A673 (cell line): ENCODE results near the gene SLC45A1. TPM values are rescaled to one million over a fixed set of nuclear protein-coding genes. Genes with fewer than 3 reads are reported as not detected.

Experiments used
- BruUV-seq: library from RNA; stranded (reverse); fragments of 400-500 nt; replicated peaks from 2 replicates; lab custom pipeline; 2021; lab: Mats Ljungman, UMichigan
- CTCF ChIA-PET: fragments of 300-600 bp; sonication (Branson Sonifier 250); formaldehyde crosslinking; loops from one replicate; lab custom pipeline; 2022; ENCODE audit warnings: antibody characterized with exemption; lab: Charles Lee
- POLR2A ChIA-PET: fragments of 300-600 bp; sonication (Branson Sonifier 250); formaldehyde crosslinking; loops from one replicate; lab custom pipeline; 2022; ENCODE audit warnings: antibody characterized with exemption; ENCODE audit not compliant: low non-redundant PET; lab: Charles Lee
- DNase-seq: peaks from one replicate; pipeline ENCODE4 v3.0.0-alpha.2; 2015; ENCODE audit warnings: low spot score
- H3K27ac ChIP-seq: fragments of 200-600 bp; sonication (generic); 2 replicates; pipeline ENCODE4 v1.5.1; 2016; ENCODE audit warnings: mixed run types, low read depth, mild to moderate bottlenecking, mixed read lengths, antibody characterized with exemption, low read length; ENCODE audit not compliant: poor library complexity, severe bottlenecking
- H3K27me3 ChIP-seq: fragments of 200-600 bp; sonication (generic); replicated peaks from 2 replicates; pipeline ENCODE4 v1.6.1; 2017; ENCODE audit warnings: mixed run types, low read depth, mild to moderate bottlenecking, mixed read lengths, antibody characterized with exemption, low read length; ENCODE audit not compliant: insufficient read depth, poor library complexity
- H3K36me3 ChIP-seq: fragments of 200-600 bp; sonication (generic); 2 replicates; pipeline ENCODE4 v1.6.1; 2016; ENCODE audit warnings: mixed run types, mild to moderate bottlenecking, mixed read lengths, antibody characterized with exemption, low read length; ENCODE audit not compliant: insufficient read depth, poor library complexity, severe bottlenecking
- H3K4me1 ChIP-seq: fragments of 200-600 bp; sonication (generic); 2 replicates; pipeline ENCODE4 v1.6.1; 2017; ENCODE audit warnings: mixed run types, mild to moderate bottlenecking, mixed read lengths, antibody characterized with exemption, low read length; ENCODE audit not compliant: insufficient read depth, poor library complexity, severe bottlenecking
- H3K4me3 ChIP-seq: fragments of 200-600 bp; sonication (generic); 2 replicates; pipeline ENCODE4 v1.5.1; 2016; ENCODE audit warnings: low read depth, mixed run types, mild to moderate bottlenecking, mixed read lengths, low read length; ENCODE audit not compliant: poor library complexity, severe bottlenecking
- H3K9me3 ChIP-seq: fragments of 200-600 bp; sonication (generic); 2 replicates; pipeline ENCODE4 v1.6.1; 2016; ENCODE audit warnings: mixed run types, low read depth, mild to moderate bottlenecking, mixed read lengths, antibody characterized with exemption, low read length; ENCODE audit not compliant: poor library complexity, severe bottlenecking
- EZH2 ChIP-seq: fragments of 200-600 bp; sonication (generic); IDR thresholded peaks from 2 replicates; pipeline ENCODE4 v1.6.1; 2017; ENCODE audit warnings: borderline replicate concordance, low read depth, mild to moderate bottlenecking, mixed read lengths, antibody characterized with exemption, low read length; ENCODE audit not compliant: poor library complexity, severe bottlenecking
- intact Hi-C: fragments of 100-400 bp; cut with micrococcal nuclease; formaldehyde crosslinking; loops from one replicate; pipeline ENCODE4 v1.10.0; 2022; ENCODE audit not compliant: unreplicated experiment
- total RNA-seq: library from RNA; stranded (reverse); gene quantifications from 2 replicates; pipeline ENCODE4 v1.2.3, GENCODE V29; 2021
- TF ChIP-seq, protein P1 (sequence below): fragments of 300-800, 200-600 bp; sonication (generic); conservative IDR thresholded peaks from 2 replicates; pipeline ENCODE4 v1.5.1; 2017; ENCODE audit warnings: low read depth, mild to moderate bottlenecking, antibody characterized with exemption, low read length, moderate library complexity, mixed read lengths

SLC45A1 gene
- total RNA-seq, 1 experiment from 2014 or later: 0.82 TPM

DNA sequence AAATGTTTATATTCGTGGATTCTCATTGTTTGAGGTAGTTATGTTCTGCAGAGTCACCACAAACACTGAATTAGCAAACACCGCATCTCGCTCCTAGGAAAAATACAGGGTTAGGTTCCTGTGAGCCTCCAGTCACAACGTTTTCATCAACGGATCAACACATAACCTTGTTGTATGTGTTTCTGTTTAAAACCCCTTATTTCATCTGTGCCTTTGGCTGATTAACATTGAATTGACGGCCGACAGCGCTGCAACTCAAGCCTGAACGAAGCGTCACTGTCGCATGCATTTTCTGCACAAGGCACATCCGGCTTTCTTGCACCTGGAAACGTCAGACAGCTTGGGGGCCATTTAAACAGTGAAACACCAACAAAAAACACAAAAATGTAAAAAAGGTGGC, 8.4 kb downstream of the SLC45A1 start:
- POLR2A ChIA-PET: no interaction called here
- BruUV-seq: no TSS peak

DNA sequence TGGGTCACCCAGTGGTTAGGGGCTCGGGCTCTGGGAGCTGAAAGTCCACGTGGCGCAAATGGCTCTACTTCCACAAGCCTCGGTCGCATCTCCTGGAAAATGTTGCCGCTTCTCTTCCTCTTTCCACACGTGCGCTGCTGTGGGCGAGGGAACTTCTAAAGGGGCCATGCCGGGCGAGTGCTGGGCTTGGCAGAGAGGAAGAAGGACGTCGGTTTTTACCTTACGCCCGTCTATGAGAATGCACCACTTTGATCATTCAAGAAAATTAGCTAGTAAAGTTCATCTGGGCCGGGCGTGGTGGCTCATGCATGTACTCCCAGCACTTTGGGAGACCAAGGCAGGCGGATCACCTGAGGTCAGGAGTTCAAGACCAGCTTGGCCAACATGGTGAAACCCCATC, 10.4 kb downstream of the SLC45A1 start:
- CTCF ChIA-PET: no interaction called here
- BruUV-seq: no TSS peak
- Histone ChIP-seq H3K4me3 (no peak overlapping the region), H3K9me3 (no peaks in the 10 kb centered on the region), H3K27ac (no peak overlapping the region), H3K4me1 (no peaks in the 10 kb centered on the region), H3K27me3 (no peaks in the 10 kb centered on the region), H3K36me3 (no peaks in the 10 kb centered on the region)
- POLR2A ChIA-PET: no interaction called here
- no peak for DNase-seq
- TF ChIP-seq, protein P1, sequence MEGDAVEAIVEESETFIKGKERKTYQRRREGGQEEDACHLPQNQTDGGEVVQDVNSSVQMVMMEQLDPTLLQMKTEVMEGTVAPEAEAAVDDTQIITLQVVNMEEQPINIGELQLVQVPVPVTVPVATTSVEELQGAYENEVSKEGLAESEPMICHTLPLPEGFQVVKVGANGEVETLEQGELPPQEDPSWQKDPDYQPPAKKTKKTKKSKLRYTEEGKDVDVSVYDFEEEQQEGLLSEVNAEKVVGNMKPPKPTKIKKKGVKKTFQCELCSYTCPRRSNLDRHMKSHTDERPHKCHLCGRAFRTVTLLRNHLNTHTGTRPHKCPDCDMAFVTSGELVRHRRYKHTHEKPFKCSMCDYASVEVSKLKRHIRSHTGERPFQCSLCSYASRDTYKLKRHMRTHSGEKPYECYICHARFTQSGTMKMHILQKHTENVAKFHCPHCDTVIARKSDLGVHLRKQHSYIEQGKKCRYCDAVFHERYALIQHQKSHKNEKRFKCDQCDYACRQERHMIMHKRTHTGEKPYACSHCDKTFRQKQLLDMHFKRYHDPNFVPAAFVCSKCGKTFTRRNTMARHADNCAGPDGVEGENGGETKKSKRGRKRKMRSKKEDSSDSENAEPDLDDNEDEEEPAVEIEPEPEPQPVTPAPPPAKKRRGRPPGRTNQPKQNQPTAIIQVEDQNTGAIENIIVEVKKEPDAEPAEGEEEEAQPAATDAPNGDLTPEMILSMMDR: no peak
- TF ChIP-seq EZH2: no peak
- intact Hi-C loops: no loop called here

More for the DNA sequence above, 8.4 kb downstream of the SLC45A1 start:
- CTCF ChIA-PET: no interaction called here
- no peaks in the 10 kb centered on the region for H3K27me3 ChIP-seq
- H3K36me3 ChIP-seq: no peaks in the 10 kb centered on the region
- no peaks in the 10 kb centered on the region for H3K4me1 ChIP-seq
- intact Hi-C loops: no loop called here
- H3K4me3 ChIP-seq: no peak overlapping the region
- DNase-seq: no peak
- TF ChIP-seq EZH2: no peak
- TF ChIP-seq, protein P1: no peak
- H3K9me3 ChIP-seq: no peaks in the 10 kb centered on the region
- H3K27ac ChIP-seq: no peak overlapping the region

DNA sequence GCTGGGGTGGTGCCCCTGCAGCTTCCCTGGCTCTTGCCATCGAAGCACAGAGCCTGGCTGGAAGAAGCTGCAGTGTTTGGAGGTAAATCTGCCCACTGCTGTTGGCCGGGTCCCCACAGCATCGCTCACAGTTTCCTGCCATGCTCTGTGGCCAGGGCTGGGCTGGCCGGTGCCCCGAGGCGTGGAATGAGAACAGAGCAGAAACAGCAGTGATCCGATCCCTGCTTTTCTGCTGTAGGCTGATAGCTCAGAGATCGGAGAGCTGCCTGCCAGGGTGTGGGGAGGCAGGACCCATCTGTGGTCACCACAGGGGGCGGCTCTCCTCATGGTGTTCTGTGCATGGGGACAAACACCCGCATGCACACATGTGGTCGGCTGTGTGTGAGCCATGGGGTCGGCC, 11.5 kb downstream of the SLC45A1 start:
- TF ChIP-seq, protein P1: no peak
- no peak for TF ChIP-seq EZH2
- Histone ChIP-seq H3K27ac (no peak overlapping the region), H3K27me3 (no peaks in the 10 kb centered on the region), H3K9me3 (no peaks in the 10 kb centered on the region), H3K36me3 (no peaks in the 10 kb centered on the region), H3K4me1 (no peaks in the 10 kb centered on the region), H3K4me3 (no peak overlapping the region)
- CTCF ChIA-PET: no interaction called here
- intact Hi-C loops: no loop called here
- POLR2A ChIA-PET: no interaction called here
- DNase-seq: no peak
- BruUV-seq: no TSS peak
